Body of pancreas (tissue), 4 donors: Measurements from ENCODE around the gene ETHE1. TPM values are rescaled to one million over a fixed set of nuclear protein-coding genes. Genes with fewer than 3 reads are reported as not detected.
"Not testable (repeated sequence)": the region's sequence is repeated elsewhere in the genome, so short reads cannot be mapped to it uniquely, and the experiment has no call there.

ENCODE experiments used
- ATAC-seq: fragments of 150-250 bp; one replicate; pipeline ENCODE4 v1.9.1; 2016
- DNase-seq, 4 donors: peaks; one replicate each; pipeline ENCODE4 v3.0.0-alpha.2; 2019
- H3K27ac ChIP-seq, 4 donors: fragments of 200-600 bp; sonication (generic); 1 replicate in 3 of 4; 2 replicates in 1 of 4; pipeline versions ENCODE4 v1.5.1 to v1.6.1; 2016 to 2019; ENCODE audit warnings: mild to moderate bottlenecking in 1 of 4, mixed read lengths in 1 of 4, moderate library complexity in 1 of 4
- H3K27me3 ChIP-seq, 2 donors: fragments of 200-600 bp; sonication (generic); one replicate each; pipeline ENCODE4 v1.6.0; 2016; ENCODE audit warnings: mild to moderate bottlenecking in 1 of 2
- H3K36me3 ChIP-seq, 2 donors: fragments of 200-600 bp; sonication (generic); replicated peaks in 1 of 2; 2 replicates each; pipeline ENCODE4 v1.5.1; 2016; ENCODE audit warnings: low read depth in 2 of 2; ENCODE audit not compliant: insufficient read depth in 1 of 2
- H3K4me1 ChIP-seq: fragments of 200-600 bp; sonication (generic); one replicate; pipeline ENCODE4 v1.6.0; 2016
- H3K4me3 ChIP-seq, 2 donors: fragments of 200-600 bp; sonication (generic); 1 replicate in 1 of 2; 2 replicates in 1 of 2; pipeline ENCODE4 v1.5.1; 2016 to 2019
- H3K9me3 ChIP-seq, 3 donors: fragments of 200-600 bp; sonication (generic); 1 replicate in 2 of 3; 2 replicates in 1 of 3; pipeline ENCODE4 v1.5.1; 2016
- CTCF ChIP-seq, 7 experiments: fragments of 450-650 bp in 4 of 7; fragments of 200-600 bp in 3 of 7; sonication (generic) in 3 of 7; IDR thresholded peaks; one replicate each; pipeline ENCODE4 v1.5.1; 2016 to 2019; ENCODE audit warnings: antibody characterized with exemption in 7 of 7
- POLR2A ChIP-seq, 3 donors: fragments of 450-650 bp; IDR thresholded peaks; one replicate each; pipeline ENCODE4 v1.6.1; 2016; ENCODE audit warnings: antibody characterized with exemption in 3 of 3, mild to moderate bottlenecking in 2 of 3
- WGBS, 2 donors: methylation state at CpG; one replicate each; pipeline ENCODE4 v1.1.5; 2017; 5-methylcytosine and 5-hydroxymethylcytosine counted together
- intact Hi-C: fragments of 100-400 bp; cut with DNase I; formaldehyde crosslinking; loops from one replicate; pipeline ENCODE4 v1.15.1; 2023
- total RNA-seq, 2 donors: library from RNA; depleted of rRNA; stranded (reverse); fragments of >200 nt; gene quantifications; one replicate each; pipeline ENCODE4 v1.1.0, GENCODE V29; 2016

The ETHE1 gene
- total RNA-seq, 2 donors from 2014 or later, result 21.1 to 29.8 TPM

GRCh38 chr19:43525836-43526771 is 897 bp downstream of the ETHE1 start:
- H3K27me3 ChIP-seq, result no peaks in the 10 kb centered on the region

GRCh38 chr19:43524922-43525835 is 1.8 kb downstream of the ETHE1 start:
- Histone ChIP-seq H3K4me3 (no peak overlapping the region), H3K27ac (peak overlapping the region in 3 of 4 donors; percentile 62 to 83 (median 81)), H3K36me3 (no peaks in the 10 kb centered on the region), H3K27me3 (no peaks in the 10 kb centered on the region), H3K4me1 (peaks cover 21% of the 10 kb centered on the region), H3K9me3 (no peaks in the 10 kb centered on the region)
- 18 to 28% methylated on average over 12 of the region's 12 CpGs for WGBS, 2 donors
- intact Hi-C loops, result no loop called here
- TF ChIP-seq POLR2A (IDR thresholded peaks at IDR 0.05), result peak in 1 of 3 donors; percentile 41
- no peak for TF ChIP-seq CTCF (IDR thresholded peaks at IDR 0.05)
- ATAC-seq, result peak; percentile 34
- peak; percentile 42 to 72 (median 68) for DNase-seq

More at GRCh38 chr19:43525836-43526771, 897 bp downstream of the ETHE1 start:
- ATAC-seq, result peak; percentile 49
- Histone ChIP-seq H3K4me1 (peaks cover 21% of the 10 kb centered on the region), H3K27ac (peak overlapping the region; percentile 61 to 83 (median 72)), H3K9me3 (no peaks in the 10 kb centered on the region), H3K36me3 (no peaks in the 10 kb centered on the region), H3K4me3 (peak overlapping the region; percentile 77 to 95)
- intact Hi-C loops, result no loop called here
- peak; percentile 39 to 44 (median 42) for DNase-seq
- TF ChIP-seq POLR2A (IDR thresholded peaks at IDR 0.05), result no peak
- no peak for TF ChIP-seq CTCF (IDR thresholded peaks at IDR 0.05)
- 2 to 5% methylated on average over 11 to 26 of the region's 26 CpGs for WGBS, 2 donors

GRCh38 chr19:43523696-43524095 is 3.3 kb downstream of the ETHE1 start:
- ATAC-seq, H3K27ac ChIP-seq, H3K4me3 ChIP-seq, H3K27me3 ChIP-seq, DNase-seq, intact Hi-C loops, H3K9me3 ChIP-seq, H3K36me3 ChIP-seq: not testable (repeated sequence)
- H3K4me1 ChIP-seq, result peaks cover 21% of the 10 kb centered on the region
- 94 to 98% methylated on average over 8 of the region's 8 CpGs for WGBS, 2 donors

- TF ChIP-seq POLR2A (IDR thresholded peaks at IDR 0.05) (no peak), CTCF (IDR thresholded peaks at IDR 0.05) (no peak)
- no peaks in the 10 kb centered on the region for H3K9me3 ChIP-seq
- H3K4me3 ChIP-seq, result no peak overlapping the region
- intact Hi-C loops, result no loop called here
- DNase-seq (no peak), ATAC-seq (no peak)
- H3K4me1 ChIP-seq, result peaks cover 20% of the 10 kb centered on the region
- WGBS, 2 donors, result 75 to 84% methylated on average over 5 of the region's 5 CpGs
- no peaks in the 10 kb centered on the region for H3K36me3 ChIP-seq
- H3K27me3 ChIP-seq, result no peaks in the 10 kb centered on the region
- H3K27ac ChIP-seq, result no peak overlapping the region
These were observed 4.1 kb downstream of the ETHE1 start for GRCh38 chr19:43522929-43523328.
